DMS79 treated with DMSO at 0.1 percent for 48 hours (cell line): ENCODE data around the gene SETD2.
A peak's percentile ranks its signal among the peaks of the same experiment; 100 is the strongest.
"Not testable (repeated sequence)": the region's sequence is repeated elsewhere in the genome, so short reads cannot be mapped to it uniquely, and the experiment has no call there.

Experiments
- DNase-seq: peaks from one replicate; lab custom pipeline; 2025; lab: John Stamatoyannopoulos, UW

SETD2 gene

DNA sequence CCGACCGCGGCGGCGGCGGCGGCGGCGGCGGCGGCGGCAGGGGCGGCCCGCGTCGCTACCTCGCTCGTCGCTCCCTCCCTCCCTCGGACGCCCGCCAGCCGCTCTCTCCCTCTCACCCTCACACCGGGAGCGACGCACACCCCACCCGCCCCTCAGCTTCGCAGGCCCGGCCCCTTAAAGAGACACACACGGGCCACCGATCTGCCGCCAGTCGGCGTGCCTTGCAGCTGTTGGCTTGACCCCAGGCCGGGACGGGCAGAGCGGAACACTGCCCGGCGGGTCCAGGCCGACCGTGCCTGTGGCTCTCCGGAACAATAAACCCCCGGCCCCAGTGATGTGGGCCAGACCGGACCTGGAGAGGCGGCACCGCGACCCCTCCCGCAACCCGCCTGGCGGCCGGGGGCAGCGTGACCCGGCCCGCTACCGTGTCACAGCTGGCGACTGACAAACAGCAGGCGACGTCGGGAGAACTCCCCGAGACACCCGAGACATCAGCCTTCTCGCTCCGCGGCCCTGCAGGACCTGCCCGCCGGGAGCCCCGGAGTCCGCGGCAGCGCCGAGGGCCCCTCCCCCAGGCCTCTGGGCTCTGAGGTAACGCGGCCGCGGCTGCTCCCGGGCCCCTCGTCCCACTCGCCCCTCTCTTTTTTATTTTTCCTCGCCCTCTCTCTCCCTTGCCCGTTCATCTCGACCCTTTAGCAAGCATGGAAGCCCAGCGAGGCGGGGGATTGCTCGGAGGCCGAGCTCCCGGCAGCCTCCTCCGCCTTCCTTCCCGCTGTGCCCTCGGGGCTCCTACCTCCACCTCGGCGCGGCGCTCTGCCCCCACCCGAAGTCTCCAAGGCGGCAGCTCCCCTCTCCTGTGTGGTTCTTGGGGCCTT is at the start of gene SETD2:
Gene SETD2, minus strand, starts transcription at position 107 of the 875 bp plus-strand sequence. CDS start 189 bp downstream, outside the sequence.
- peak; percentile 53 for DNase-seq

- DNase-seq = no peak
These were observed 47.0 kb upstream of the SETD2 start for GRCh38 chr3:47210863-47211405.

GRCh38 chr3:47206022-47206421 is 42.1 kb upstream of the SETD2 start:
- not testable (repeated sequence) for DNase-seq

- DNase-seq = no peak
These were observed 41.0 kb upstream of the SETD2 start for GRCh38 chr3:47204875-47205274.

DNA sequence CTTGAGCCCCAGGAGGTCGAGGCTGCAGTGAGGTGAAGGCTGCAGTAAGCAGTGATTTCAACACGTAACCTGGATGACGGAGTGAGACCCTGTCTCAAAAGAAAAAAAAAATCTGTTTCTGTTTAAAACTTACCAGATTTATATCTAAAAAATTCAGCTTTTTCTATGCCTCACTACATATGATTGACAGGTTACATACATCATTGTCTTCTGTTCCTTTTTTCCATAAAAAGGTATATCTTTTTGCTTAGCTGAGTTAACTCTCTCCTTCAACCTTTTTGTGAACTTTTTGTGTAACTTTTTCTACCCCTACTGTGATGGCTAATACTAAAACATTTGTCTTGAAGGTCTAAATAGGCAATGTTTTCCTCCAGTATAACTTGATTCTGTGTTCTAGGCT is 38.6 kb upstream of the SETD2 start:
- no peak for DNase-seq

DNA sequence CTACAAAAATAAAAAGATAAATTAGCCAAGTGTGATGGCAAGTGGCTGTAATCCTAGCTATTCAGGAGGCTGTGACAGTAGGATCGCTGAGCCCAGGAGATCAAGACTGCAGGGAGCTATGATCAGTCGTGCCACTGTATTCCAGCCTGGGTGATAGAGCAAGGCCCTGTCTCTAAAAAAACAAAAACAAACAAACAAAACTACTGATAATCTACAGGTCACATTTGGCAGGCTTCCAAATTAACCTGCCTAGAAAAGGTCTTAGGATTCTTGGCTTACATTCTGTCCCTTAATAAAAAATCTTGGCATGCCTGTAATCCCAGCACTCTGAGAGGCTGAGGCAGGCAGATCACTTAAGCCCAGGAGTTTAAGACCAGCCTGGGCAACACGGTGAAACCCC is 33.4 kb upstream of the SETD2 start:
- no peak for DNase-seq

DNA sequence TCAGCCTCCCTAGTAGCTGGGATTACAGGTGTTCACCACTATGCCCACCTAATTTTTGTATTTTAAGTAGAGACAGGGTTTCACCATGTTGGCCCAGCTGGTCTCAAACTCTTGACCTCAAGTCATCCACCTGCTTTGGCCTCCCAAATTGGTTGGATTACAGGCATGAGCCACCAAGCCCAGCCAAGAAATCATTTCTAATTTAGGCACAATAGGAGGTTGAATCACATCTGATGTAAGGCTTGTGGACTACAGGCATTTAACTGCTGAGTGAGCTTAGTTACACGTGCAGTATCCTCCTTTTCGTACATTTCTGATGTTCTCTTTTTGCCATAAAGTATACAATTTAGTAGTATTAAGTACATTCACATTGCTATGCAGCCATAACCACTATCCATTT is 31.1 kb upstream of the SETD2 start:
- no peak for DNase-seq

DNA sequence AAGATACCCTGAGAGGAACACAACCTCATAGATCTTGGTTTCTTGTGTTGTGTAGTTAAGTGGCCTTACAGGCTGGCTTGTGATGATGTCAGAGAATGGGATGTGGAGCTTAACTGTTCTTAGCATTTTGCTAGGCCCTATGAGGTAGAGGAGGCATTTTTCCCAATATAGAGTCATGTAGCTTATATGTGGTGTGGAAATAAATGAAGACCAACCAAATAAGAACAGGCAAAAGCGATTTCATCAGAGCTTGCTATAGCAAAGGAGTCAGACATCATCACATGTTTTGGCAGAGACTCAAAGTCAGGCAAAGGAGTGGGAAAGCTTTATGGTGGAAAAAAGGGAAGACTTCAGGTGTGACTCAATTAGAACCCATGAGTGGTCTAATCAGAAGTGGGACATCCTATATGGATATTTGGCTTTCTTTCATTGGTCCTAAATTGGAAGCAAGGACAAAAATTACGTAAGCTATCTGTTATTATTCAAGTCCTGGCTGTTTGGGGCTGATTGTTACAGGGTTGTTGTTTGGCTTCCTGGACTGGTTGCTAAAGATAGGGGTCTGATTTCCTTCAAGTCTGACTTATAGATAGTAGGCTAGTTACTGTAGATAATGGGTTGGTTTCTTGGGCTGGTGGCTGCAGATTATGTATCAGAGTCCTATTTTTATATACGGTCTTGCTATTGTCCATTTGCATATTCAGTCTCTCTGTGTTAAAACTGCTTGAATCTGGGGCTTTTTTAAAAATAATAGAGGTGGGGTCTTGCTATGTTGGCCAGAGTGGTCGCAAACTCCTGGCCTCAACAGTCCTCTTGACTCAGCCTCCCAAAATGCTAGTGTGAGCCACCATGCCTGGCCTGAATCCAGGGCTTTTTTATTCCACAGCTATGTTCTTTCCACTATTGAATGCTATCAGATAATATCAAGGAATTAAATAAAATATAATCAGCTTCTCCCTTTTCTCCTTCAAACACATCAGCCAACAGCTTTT is 30.3 kb upstream of the SETD2 start:
- DNase-seq = no peak

- DNase-seq = no peak
These were observed 22.4 kb upstream of the SETD2 start for GRCh38 chr3:47186285-47186684.

GRCh38 chr3:47181685-47182084 is 17.8 kb upstream of the SETD2 start:
- DNase-seq = not testable (repeated sequence)

DNA sequence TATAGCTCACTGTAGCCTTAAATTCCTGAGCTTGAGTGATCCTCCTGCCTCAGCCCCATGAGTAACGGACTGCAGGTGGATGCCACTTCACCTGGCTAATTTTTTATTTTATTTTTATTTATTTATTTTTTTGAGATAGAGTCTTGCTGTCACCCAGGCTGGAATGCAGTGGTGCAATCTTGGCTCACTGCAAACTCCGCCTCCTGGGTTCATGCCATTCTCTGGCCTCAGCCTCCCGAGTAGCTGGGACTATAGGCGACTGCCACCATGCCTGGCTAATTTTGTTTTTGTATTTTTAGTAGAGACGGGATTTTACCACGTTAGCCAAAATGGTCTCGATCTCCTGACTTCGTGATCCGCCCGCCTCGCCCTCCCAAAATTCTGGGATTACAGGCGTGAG is 16.1 kb upstream of the SETD2 start:
- not testable (repeated sequence) for DNase-seq

DNA sequence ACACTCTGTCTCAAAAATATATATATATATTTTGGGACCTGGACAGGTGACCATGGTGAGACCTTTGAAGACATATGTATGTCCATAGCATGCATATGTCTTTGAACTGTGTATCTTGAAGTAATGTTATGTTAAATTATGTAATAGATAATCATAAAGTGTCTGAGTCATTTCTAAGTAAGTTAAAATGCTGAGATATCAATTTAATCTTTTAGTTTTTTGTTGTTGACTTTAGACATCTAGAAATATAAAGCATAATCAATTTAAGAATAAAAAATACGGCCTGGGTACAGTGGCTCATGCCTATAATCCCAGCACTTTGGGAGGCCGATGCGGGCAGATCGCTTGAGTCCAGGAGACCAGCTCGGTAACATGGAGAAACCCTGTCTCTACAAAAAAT is 12.7 kb upstream of the SETD2 start:
- no peak for DNase-seq

DNA sequence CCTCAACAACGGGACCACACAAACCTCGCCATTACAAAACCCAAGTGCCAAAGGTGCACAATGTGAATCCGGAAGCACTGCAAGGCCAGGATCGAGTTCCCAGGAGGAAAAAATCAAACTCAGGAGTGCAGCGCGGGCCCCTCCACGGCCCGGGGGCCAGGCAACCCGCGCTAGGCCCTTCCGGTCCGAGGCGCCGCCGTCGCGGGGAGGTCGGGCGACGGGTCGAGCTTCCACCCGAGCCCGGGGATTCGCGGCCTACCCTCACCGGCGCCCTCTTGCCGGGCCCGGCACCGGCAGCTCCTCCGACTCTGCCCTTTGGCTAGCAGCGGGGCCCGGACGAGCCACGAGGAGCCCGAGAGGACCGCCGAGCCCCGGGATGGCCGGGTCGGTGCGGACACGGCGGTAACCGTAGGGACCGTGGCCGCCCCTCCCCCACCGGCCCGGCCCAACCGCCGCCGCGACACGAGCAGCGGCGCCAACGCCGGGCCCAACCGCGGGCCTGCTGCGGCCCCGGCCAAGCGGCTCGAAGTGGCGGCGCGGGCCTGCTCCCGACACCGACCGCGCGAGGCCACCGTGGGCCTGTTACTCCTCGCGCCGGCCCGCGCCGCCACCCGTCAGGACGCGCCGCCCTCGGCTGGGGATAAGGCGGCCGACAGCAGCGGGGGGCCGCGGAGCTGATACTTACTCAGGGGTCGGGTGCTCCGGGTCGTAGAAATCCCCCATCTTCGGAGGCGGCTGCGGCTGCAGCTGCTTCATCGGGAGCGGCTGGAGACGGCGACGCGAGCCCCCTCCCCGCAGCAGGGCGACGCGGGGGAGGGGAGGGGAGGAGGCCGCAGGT is 525 bp downstream of the SETD2 start:
- no peak for DNase-seq

DNA sequence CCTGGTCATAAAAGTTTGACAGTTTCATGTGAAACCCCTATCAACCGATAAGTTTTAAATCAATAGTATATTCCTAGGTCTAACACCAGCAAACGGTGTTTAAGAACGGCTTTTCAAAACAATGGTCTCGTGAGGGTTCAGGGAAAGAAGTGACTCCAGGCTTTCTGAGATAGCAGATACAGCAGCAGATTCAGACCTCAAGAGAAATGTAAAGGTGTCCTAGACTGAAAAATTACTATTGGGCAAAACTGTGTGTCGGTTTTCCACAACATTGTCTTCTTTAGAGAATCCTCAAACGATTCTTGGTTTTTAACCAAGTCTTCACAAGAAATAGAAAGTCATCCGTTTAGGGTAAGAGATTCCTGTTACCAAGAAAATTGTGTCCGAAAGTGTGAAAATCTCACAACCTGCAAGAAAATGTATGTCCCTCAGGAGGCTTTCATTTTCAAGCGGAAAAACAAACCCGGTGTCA is 1.2 kb downstream of the SETD2 start:
- DNase-seq = peak; percentile 1

- no peak for DNase-seq
These were observed 1.8 kb downstream of the SETD2 start for GRCh38 chr3:47161983-47162696.

DNA sequence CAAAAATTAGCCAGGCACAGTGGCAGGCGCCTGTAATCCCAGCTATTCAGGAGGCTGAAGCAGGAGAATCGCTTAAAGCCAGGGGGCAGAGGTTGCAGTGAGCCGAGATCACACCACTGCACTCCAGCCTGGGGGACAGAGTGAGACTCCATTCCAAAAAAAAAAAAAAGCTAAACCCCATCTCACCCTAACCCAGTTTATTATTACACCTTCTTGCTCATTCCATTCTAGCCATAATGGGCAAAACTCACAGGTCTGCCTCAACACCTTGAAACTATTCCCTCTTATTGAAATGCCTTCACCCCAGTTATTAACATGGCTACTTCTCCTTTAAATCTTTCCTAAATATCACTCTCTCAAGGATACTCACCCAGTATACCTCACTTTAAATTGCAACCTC is 4.1 kb downstream of the SETD2 start:
- DNase-seq = no peak

DNA sequence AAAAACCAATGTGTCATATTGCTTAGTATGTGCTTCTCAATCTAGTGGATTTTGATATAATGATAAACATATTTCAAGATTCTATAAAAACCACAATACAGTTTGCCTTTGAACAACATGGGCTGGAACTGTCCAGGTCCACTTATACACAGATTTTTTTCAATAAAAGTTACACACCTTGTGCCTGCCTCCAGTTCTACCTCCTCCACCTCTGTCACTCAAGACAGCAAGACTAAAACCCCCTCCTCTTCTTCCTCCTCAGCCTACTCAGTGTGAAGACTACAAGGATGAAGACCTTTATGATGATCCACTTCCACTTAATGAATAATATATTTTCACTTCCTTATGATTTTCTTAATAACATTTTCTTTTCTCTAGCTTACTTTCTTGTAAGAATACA is 5.7 kb downstream of the SETD2 start:
- no peak for DNase-seq

DNA sequence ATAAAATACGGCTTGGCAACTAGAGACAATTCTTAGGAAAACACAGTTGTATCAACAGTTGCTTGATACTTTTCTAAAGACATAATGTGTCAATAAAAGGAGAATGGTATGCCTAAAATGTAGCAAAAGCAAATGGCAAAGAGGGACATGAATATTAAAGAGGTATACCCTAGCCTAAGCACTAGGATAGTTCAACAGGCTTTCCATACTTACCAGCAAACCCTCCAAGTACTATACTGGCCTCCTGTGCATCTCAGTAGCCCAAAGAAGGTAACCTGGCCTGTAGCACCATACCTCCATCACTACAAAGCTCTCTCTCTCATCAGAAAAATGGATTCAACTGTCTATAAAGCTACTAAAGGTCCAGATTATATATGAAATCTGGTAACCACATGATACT is 7.5 kb downstream of the SETD2 start:
- no peak for DNase-seq

DNA sequence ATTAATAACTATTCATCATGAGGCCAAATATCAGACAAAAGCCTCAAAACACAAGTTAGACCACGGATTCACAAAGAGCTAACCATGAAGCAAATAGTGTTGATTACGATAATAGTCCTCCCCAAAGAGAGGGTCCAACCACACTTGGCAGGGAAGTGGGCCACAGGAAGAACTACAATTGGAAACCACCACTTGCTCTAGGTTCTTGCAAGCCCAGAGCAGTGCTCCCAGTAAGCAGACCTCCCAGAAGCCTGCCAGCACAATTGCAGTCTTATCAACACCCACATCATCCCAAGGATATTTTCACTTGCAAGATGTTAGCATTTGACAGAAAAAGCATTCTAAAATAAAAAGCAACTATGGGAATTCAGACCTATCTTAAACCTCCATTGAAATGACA is 11.3 kb downstream of the SETD2 start:
- no peak for DNase-seq

- DNase-seq = no peak
These were observed 12.1 kb downstream of the SETD2 start for GRCh38 chr3:47151836-47152235.
